Stimulated activated CD8-positive, alpha-beta memory T cell treated with anti-CD3 and anti-CD28 coated beads, Interleukin-2, amount 100 ng/mL, for 1 hour (primary cell): ENCODE results near the gene EIF1B.
"Not testable (repeated sequence)": the region's sequence is repeated elsewhere in the genome, so short reads cannot be mapped to it uniquely, and the experiment has no call there.

Source experiments
- DNase-seq, 2 donors: peaks; one replicate each; pipeline ENCODE4 v3.0.0-alpha.2; 2020; ENCODE audit warnings: low read depth in 2 of 2

EIF1B gene

GRCh38 chr3:40309418-40309924 lies at the start of gene EIF1B:
EIF1B (plus strand) TSS chr3:40309707; CDS start chr3:40309942, 235 bp downstream.
- peak; percentile 96 to 98 for DNase-seq

- no peak for DNase-seq
These were observed 47.2 kb upstream of the EIF1B start for GRCh38 chr3:40262331-40262730.

- no peak for DNase-seq
These were observed 45.1 kb upstream of the EIF1B start for GRCh38 chr3:40264451-40264850.

- DNase-seq: no peak
These were observed 44.3 kb upstream of the EIF1B start for GRCh38 chr3:40265181-40265580.

GRCh38 chr3:40267937-40268724 lies 41.4 kb upstream of the EIF1B start:
- DNase-seq: no peak

- DNase-seq: no peak
These were observed 40.5 kb upstream of the EIF1B start for GRCh38 chr3:40268802-40269524.

GRCh38 chr3:40278791-40279190 lies 30.7 kb upstream of the EIF1B start:
- no peak for DNase-seq

GRCh38 chr3:40281995-40282394 lies 27.5 kb upstream of the EIF1B start:
- no peak for DNase-seq

- DNase-seq: not testable (repeated sequence)
These were observed 26.4 kb upstream of the EIF1B start for GRCh38 chr3:40283057-40283456.

- no peak for DNase-seq
These were observed 22.3 kb upstream of the EIF1B start for GRCh38 chr3:40287248-40287647.

- DNase-seq: no peak
These were observed 19.1 kb upstream of the EIF1B start for GRCh38 chr3:40290396-40290795.

GRCh38 chr3:40291471-40291870 lies 18.0 kb upstream of the EIF1B start:
- no peak for DNase-seq

- no peak for DNase-seq
These were observed 16.7 kb upstream of the EIF1B start for GRCh38 chr3:40292637-40293349.

GRCh38 chr3:40294434-40294833 lies 15.1 kb upstream of the EIF1B start:
- no peak for DNase-seq

- no peak for DNase-seq
These were observed 11.4 kb upstream of the EIF1B start for GRCh38 chr3:40298075-40298474.

GRCh38 chr3:40299130-40299720 lies 10.3 kb upstream of the EIF1B start:
- no peak for DNase-seq

- DNase-seq: no peak
These were observed 9.7 kb upstream of the EIF1B start for GRCh38 chr3:40299721-40300335.

- no peak for DNase-seq
These were observed 6.7 kb upstream of the EIF1B start for GRCh38 chr3:40302784-40303183.

- DNase-seq: no peak
These were observed 5.2 kb upstream of the EIF1B start for GRCh38 chr3:40304352-40304751.

GRCh38 chr3:40306336-40306735 lies 3.2 kb upstream of the EIF1B start:
- DNase-seq: no peak

GRCh38 chr3:40307176-40307575 lies 2.3 kb upstream of the EIF1B start:
- no peak for DNase-seq
